WI38 (cell line): ENCODE measurements around the gene PRDM16.

ENCODE experiments used
- H3K4me3 ChIP-seq: 2 replicates; pipeline ENCODE4 v1.5.1; 2011; ENCODE audit warnings: low read depth, mild to moderate bottlenecking, control low read depth, low read length
- TF ChIP-seq, protein P1 (sequence below): IDR thresholded peaks from 2 replicates; pipeline ENCODE4 v1.5.1; 2012; ENCODE audit warnings: low read depth, mild to moderate bottlenecking, control low read depth, low read length

PRDM16 gene

DNA sequence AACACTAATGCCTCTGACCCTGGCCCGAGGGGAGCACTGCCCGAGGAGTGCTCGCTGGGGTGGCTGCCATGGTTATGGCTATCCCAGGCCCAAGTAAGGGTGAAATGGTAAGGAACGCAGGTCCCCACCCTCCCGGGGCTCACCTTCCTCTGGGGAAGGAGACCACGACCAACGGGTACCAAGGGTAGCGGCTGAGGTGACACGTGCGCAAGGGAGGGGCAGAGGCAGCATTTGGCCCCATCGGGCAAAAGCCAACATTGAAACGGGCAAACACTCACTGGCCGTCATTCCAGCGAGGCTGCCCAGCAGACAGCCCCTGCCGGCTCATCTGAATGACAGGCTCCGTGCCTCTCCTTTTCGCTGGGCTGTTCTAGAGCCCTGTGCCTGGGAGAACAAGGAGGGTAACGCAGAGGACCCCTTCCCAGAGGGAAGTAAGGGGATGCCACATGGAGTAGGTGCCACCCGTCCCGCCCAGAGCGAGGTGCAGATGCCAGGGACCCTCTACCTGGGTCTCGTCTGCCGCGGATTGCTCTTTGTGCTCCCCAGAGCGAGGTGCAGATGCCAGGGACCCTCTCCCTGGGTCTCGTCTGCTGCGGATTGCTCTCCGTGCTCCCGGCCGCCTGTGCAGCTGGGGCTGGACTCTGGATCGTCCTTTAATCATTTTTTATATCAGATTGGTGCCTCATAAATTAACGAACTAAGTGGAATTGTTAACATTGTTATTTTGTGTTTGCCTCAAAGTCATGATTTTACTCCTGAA, 31.5 kb upstream of the PRDM16 start:
- H3K4me3 ChIP-seq, result no peak overlapping the region
- TF ChIP-seq, protein P1, sequence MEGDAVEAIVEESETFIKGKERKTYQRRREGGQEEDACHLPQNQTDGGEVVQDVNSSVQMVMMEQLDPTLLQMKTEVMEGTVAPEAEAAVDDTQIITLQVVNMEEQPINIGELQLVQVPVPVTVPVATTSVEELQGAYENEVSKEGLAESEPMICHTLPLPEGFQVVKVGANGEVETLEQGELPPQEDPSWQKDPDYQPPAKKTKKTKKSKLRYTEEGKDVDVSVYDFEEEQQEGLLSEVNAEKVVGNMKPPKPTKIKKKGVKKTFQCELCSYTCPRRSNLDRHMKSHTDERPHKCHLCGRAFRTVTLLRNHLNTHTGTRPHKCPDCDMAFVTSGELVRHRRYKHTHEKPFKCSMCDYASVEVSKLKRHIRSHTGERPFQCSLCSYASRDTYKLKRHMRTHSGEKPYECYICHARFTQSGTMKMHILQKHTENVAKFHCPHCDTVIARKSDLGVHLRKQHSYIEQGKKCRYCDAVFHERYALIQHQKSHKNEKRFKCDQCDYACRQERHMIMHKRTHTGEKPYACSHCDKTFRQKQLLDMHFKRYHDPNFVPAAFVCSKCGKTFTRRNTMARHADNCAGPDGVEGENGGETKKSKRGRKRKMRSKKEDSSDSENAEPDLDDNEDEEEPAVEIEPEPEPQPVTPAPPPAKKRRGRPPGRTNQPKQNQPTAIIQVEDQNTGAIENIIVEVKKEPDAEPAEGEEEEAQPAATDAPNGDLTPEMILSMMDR, result no peak

DNA sequence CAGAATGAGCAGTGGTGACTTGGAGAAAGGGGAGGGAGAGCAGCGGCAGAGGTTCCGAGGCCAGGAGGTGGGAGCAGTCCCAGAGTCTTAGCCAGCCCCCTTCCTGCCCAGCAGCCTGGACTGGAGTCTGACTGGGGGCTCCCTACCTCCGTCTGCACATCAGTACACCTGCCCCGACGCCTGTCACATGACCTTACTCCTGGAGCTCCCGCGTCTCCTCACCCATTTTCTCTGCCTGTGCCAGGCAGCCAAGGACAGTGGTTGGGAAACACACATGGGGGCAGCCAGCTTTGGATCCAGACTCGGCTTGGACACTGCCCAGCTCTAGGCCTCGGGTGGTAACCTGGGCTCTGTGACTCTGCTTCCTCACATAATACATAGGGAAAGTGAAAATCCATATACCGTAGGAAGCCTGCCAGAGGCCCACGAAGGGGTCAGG, 30.9 kb upstream of the PRDM16 start:
- no peak overlapping the region for H3K4me3 ChIP-seq
- TF ChIP-seq, protein P1, result no peak

DNA sequence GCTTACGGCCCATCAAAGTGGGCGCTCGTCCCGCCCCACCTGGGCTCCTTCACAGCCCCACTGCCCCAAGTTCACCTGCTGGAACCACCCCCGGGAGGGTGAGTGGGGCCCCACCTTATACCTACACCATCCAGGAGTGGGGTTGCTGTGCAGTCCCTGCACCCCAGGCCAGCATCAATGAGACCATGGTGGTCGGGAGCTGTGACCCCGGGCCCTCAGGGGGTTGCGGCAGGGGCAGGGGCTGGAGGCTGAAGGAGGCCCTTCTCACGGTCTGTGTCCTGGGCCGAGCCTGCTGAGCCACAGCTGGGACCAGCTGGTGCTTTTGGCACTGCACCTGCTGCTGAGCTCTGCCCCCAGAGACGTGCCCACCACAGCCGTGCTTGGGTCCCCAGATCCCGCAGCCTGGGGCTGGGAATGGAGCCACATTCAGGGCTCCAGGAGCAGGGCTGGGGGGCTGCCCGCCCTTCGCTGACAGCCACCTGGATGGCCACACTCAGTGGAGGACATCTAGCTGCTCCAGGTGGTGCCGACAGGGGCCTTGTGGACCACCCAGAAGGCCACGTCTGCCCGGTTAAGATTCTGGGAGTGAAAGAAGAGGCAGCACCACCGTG, 30.3 kb upstream of the PRDM16 start:
- TF ChIP-seq, protein P1, result no peak
- no peak overlapping the region for H3K4me3 ChIP-seq

DNA sequence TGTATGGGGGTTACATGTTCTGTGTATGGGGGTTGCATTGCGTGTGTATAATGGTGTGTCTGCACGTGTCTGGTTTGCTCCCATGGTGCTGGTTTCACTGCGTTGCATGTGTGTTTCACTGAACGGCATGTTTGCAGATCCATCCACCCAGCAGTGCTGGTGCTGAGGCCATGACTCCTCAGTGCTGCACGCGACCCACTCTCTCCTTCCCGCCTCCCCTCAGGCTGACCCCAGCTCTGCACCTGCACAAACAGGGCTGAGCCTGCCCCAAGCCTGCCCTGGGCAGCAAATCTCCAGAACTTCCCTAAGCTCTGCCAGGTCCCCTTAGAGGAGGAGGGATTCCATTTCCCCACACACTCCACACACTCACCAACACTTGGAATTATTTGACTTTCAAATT, 29.0 kb upstream of the PRDM16 start:
- no peak overlapping the region for H3K4me3 ChIP-seq
- TF ChIP-seq, protein P1, result no peak

DNA sequence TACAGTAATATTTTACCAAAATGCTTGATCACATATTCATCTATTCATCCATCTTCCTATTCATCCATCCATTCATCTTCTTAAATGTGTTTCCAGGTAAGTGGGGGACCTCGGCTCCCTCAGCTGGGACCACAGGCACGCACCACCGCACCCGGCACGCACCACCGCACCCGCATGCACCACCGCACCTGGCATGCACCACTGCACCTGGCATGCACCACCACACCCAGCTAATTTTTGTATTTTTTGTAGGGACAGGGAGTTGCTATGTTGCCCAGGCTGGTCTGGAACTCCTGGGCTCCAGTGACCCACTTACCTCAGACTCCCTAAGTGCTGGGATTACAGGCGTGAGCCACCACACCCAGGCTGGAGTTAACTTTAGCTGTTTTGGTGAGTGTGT, 26.5 kb upstream of the PRDM16 start:
- no peak overlapping the region for H3K4me3 ChIP-seq
- TF ChIP-seq, protein P1, result no peak

DNA sequence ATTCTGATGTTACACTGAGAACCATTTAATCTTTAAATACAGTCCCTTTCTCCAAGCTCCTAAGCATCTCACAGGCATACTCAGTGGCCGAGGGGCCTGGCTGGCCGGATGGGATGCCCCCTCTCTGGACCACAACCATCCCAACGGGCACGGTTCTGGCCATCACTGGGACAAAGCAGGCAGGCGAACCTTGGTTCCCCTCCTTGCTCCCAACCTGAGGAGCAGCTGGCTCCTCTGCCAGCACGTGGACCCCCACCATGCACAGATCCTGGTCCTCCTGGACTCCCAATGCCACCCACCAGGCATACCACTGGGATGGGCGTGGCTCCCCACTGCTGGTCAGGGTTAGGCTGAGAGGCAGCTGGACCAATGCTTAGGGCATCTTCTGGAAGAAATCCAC, 19.8 kb upstream of the PRDM16 start:
- TF ChIP-seq, protein P1, result no peak
- no peak overlapping the region for H3K4me3 ChIP-seq

DNA sequence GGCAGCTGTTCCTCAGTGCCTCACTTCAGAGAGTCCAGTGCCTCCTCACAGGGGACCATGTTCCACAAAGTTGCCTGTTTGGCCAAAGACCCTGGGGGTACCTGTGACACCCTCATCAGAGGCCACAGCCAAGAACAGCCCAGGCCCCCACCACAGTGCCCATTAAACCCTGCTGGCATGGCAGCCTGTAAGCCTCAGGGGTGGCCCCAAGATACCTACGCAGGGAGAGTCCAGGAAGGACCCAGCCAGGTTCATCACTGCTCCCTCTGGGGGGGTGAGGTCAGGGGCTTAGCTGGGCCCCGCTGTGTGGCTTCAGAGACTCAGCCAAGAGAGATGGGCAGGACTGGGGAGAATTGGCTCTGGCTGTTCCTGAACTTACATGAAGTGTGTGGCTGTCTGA, 19.1 kb upstream of the PRDM16 start:
- H3K4me3 ChIP-seq, result no peak overlapping the region
- TF ChIP-seq, protein P1, result no peak
